ENCODE data around the gene PRKN.
"Not testable (repeated sequence)": the region's sequence is repeated elsewhere in the genome, so short reads cannot be mapped to it uniquely, and the experiment has no call there.

PRKN gene

GRCh38 chr6:162710936-162711335 lies 16.6 kb downstream of the PRKN start:
- DNase-seq (ENCODE audit: low read depth in 2 of 2), result no peak

- no peak for DNase-seq (ENCODE audit: low read depth in 2 of 2)
These were observed 17.1 kb downstream of the PRKN start for GRCh38 chr6:162710419-162710818.

GRCh38 chr6:162709431-162709830 lies 18.1 kb downstream of the PRKN start:
- no peak for DNase-seq (ENCODE audit: low read depth in 2 of 2)

- no peak for DNase-seq (ENCODE audit: low read depth in 2 of 2)
These were observed 18.6 kb downstream of the PRKN start for GRCh38 chr6:162708971-162709370.

GRCh38 chr6:162706232-162706631 lies 21.3 kb downstream of the PRKN start:
- DNase-seq (ENCODE audit: low read depth in 2 of 2), result no peak

GRCh38 chr6:162705736-162706135 lies 21.8 kb downstream of the PRKN start:
- no peak for DNase-seq (ENCODE audit: low read depth in 2 of 2)

- no peak for DNase-seq (ENCODE audit: low read depth in 2 of 2)
These were observed 23.6 kb downstream of the PRKN start for GRCh38 chr6:162704001-162704400.

- no peak for DNase-seq (ENCODE audit: low read depth in 2 of 2)
These were observed 25.1 kb downstream of the PRKN start for GRCh38 chr6:162702446-162702845.

- DNase-seq (ENCODE audit: low read depth in 2 of 2), result no peak
These were observed 26.0 kb downstream of the PRKN start for GRCh38 chr6:162701551-162701950.

- DNase-seq (ENCODE audit: low read depth in 2 of 2), result no peak
These were observed 26.6 kb downstream of the PRKN start for GRCh38 chr6:162700966-162701365.

- no peak for DNase-seq (ENCODE audit: low read depth in 2 of 2)
These were observed 27.6 kb downstream of the PRKN start for GRCh38 chr6:162699961-162700360.

- DNase-seq (ENCODE audit: low read depth in 2 of 2), result no peak
These were observed 29.1 kb downstream of the PRKN start for GRCh38 chr6:162698440-162698839.

- no peak for DNase-seq (ENCODE audit: low read depth in 2 of 2)
These were observed 29.6 kb downstream of the PRKN start for GRCh38 chr6:162697872-162698403.

GRCh38 chr6:162690158-162690557 lies 37.4 kb downstream of the PRKN start:
- DNase-seq (ENCODE audit: low read depth in 2 of 2), result no peak

- no peak for DNase-seq (ENCODE audit: low read depth in 2 of 2)
These were observed 38.7 kb downstream of the PRKN start for GRCh38 chr6:162688751-162689345.

GRCh38 chr6:162685586-162685985 lies 42.0 kb downstream of the PRKN start:
- no peak for DNase-seq (ENCODE audit: low read depth in 2 of 2)

- DNase-seq (ENCODE audit: low read depth in 2 of 2), result no peak
These were observed 42.6 kb downstream of the PRKN start for GRCh38 chr6:162684961-162685360.

GRCh38 chr6:162684052-162684451 lies 43.5 kb downstream of the PRKN start:
- DNase-seq (ENCODE audit: low read depth in 2 of 2), result no peak

- DNase-seq (ENCODE audit: low read depth in 2 of 2), result no peak
These were observed 44.4 kb downstream of the PRKN start for GRCh38 chr6:162683135-162683534.

GRCh38 chr6:162681447-162681846 lies 46.1 kb downstream of the PRKN start:
- no peak for DNase-seq (ENCODE audit: low read depth in 2 of 2)

GRCh38 chr6:162680871-162681270 lies 46.7 kb downstream of the PRKN start:
- DNase-seq (ENCODE audit: low read depth in 2 of 2), result no peak

- DNase-seq (ENCODE audit: low read depth in 2 of 2), result no peak
These were observed 47.2 kb downstream of the PRKN start for GRCh38 chr6:162680367-162680766.

GRCh38 chr6:162679681-162680080 lies 47.9 kb downstream of the PRKN start:
- DNase-seq (ENCODE audit: low read depth in 2 of 2), result no peak

- DNase-seq (ENCODE audit: low read depth in 2 of 2), result not testable (repeated sequence)
These were observed 48.7 kb downstream of the PRKN start for GRCh38 chr6:162678896-162679295.

Data from stimulated activated CD4-positive, alpha-beta T cell treated with anti-CD3 and anti-CD28 coated beads, Interleukin-15, amount 100 ng/mL, for 48 hours (primary cell).